Activated naive CD4-positive, alpha-beta T cell treated with anti-CD3 and anti-CD28 coated beads, Interleukin-2, amount 50 U/mL, for 24 hours (primary cell): ENCODE results near the gene CNGA3.

Experiments
- H3K27ac Mint-ChIP-seq: one replicate; pipeline ENCODE4 v1.8.0; 2021; ENCODE audit warnings: mild to moderate bottlenecking, mixed read lengths
- H3K27me3 Mint-ChIP-seq: one replicate; pipeline ENCODE4 v1.8.0; 2021; ENCODE audit warnings: mixed read lengths
- H3K36me3 Mint-ChIP-seq: one replicate; pipeline ENCODE4 v1.8.0; 2021; ENCODE audit warnings: mixed read lengths
- H3K4me1 Mint-ChIP-seq: one replicate; pipeline ENCODE4 v1.8.0; 2021; ENCODE audit warnings: mixed read lengths
- H3K4me3 Mint-ChIP-seq: one replicate; pipeline ENCODE4 v1.8.0; 2021; ENCODE audit warnings: mild to moderate bottlenecking, mixed read lengths
- H3K9me3 Mint-ChIP-seq: one replicate; pipeline ENCODE4 v1.8.0; 2021; ENCODE audit warnings: mixed read lengths

The CNGA3 gene

DNA sequence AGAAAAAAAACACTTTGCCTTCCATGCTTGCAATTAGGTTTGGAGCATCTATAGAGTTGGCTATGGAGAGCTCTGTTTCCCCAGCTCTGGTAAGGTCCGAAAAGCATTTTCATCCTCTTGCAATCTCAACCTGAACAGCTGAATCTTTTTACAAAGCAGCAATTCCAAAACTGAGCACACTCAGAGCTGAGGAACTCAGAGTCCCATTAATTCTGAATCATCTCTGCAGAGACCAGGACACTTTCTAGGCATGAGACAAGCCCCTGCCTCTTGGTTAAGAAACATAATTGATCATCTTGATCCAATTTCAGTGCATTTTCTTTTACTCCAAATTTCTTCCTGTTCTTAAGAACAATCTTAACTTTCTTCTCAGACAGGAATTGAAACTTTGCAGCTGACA is 4.2 kb downstream of the CNGA3 start:
- Mint-ChIP-seq H3K27ac (no peak overlapping the region), H3K9me3 (no peaks in the 10 kb centered on the region), H3K27me3 (peaks cover 54% of the 10 kb centered on the region), H3K4me3 (no peak overlapping the region), H3K4me1 (peaks cover 8% of the 10 kb centered on the region), H3K36me3 (peaks cover 1% of the 10 kb centered on the region)

GRCh38 chr2:98355881-98356280 is 9.6 kb downstream of the CNGA3 start:
- H3K36me3 Mint-ChIP-seq, result no peaks in the 10 kb centered on the region
- peaks cover 21% of the 10 kb centered on the region for H3K27me3 Mint-ChIP-seq
- H3K4me1 Mint-ChIP-seq, result no peaks in the 10 kb centered on the region
- no peak overlapping the region for H3K27ac Mint-ChIP-seq
- H3K9me3 Mint-ChIP-seq, result no peaks in the 10 kb centered on the region
- H3K4me3 Mint-ChIP-seq, result no peak overlapping the region

GRCh38 chr2:98356729-98357128 is 10.5 kb downstream of the CNGA3 start:
- Mint-ChIP-seq H3K36me3 (no peaks in the 10 kb centered on the region), H3K4me3 (no peak overlapping the region), H3K27me3 (peaks cover 17% of the 10 kb centered on the region), H3K4me1 (no peaks in the 10 kb centered on the region), H3K27ac (no peak overlapping the region), H3K9me3 (no peaks in the 10 kb centered on the region)

DNA sequence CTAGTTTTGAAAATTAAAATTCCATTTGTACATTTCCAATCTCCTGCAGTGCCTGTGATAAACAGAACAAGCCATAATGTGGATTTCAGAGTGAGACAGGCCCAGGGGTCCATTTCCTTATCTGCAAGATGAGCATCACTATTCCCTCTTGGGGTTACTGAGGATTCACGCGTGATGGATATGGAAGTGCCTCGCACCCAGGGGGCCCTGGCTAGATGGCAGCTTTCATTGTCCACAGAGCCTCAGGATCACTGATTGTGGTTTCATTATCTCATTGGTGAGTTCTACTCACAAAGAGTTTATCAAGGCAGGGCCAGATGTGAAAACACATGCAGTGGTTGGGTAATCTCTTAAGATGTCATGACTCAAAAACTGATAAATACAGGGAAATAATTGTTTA is 11.6 kb downstream of the CNGA3 start:
- no peak overlapping the region for H3K27ac Mint-ChIP-seq
- no peaks in the 10 kb centered on the region for H3K4me1 Mint-ChIP-seq

GRCh38 chr2:98359986-98360385 is 13.7 kb downstream of the CNGA3 start:
- no peak overlapping the region for H3K4me3 Mint-ChIP-seq
- peaks cover 2% of the 10 kb centered on the region for H3K36me3 Mint-ChIP-seq
- peaks cover 6% of the 10 kb centered on the region for H3K9me3 Mint-ChIP-seq
- no peaks in the 10 kb centered on the region for H3K4me1 Mint-ChIP-seq
- H3K27me3 Mint-ChIP-seq, result peaks cover 11% of the 10 kb centered on the region
- H3K27ac Mint-ChIP-seq, result no peak overlapping the region

More for the DNA sequence above, 11.6 kb downstream of the CNGA3 start:
- Mint-ChIP-seq H3K9me3 (peaks cover 3% of the 10 kb centered on the region), H3K4me3 (no peak overlapping the region), H3K36me3 (peaks cover 2% of the 10 kb centered on the region), H3K27me3 (peaks cover 11% of the 10 kb centered on the region)

GRCh38 chr2:98367721-98368120 is 21.5 kb downstream of the CNGA3 start:
- Mint-ChIP-seq H3K27ac (no peak overlapping the region), H3K27me3 (peaks cover 13% of the 10 kb centered on the region), H3K4me1 (no peaks in the 10 kb centered on the region), H3K4me3 (no peak overlapping the region), H3K36me3 (peaks cover 4% of the 10 kb centered on the region), H3K9me3 (peaks cover 8% of the 10 kb centered on the region)

GRCh38 chr2:98369710-98370239 is 23.5 kb downstream of the CNGA3 start:
- Mint-ChIP-seq H3K4me1 (no peaks in the 10 kb centered on the region), H3K4me3 (no peak overlapping the region), H3K27me3 (peaks cover 11% of the 10 kb centered on the region), H3K27ac (no peak overlapping the region), H3K36me3 (peaks cover 4% of the 10 kb centered on the region), H3K9me3 (peaks cover 4% of the 10 kb centered on the region)

DNA sequence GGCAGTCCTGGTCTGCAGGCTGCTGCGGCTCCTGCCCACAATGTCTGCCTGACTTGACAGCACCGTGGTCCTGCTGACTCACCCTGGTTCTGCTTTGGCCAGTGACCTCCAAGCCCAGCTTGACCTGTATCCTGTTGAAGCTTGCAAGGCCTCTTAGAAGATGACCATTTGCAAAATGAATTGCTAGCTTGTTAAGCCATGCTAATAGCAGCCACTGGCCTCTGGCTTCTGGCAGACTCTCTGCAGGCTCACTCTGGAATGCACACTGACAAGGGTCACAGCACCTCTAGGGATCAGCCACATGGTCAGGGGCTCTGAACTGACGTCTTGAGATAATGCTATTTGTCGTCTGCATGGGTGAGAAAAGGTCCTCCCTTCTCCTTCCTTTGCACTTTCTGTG is 25.9 kb downstream of the CNGA3 start:
- Mint-ChIP-seq H3K4me3 (no peak overlapping the region), H3K27me3 (peaks cover 11% of the 10 kb centered on the region), H3K4me1 (no peaks in the 10 kb centered on the region), H3K27ac (no peak overlapping the region), H3K36me3 (peaks cover 4% of the 10 kb centered on the region), H3K9me3 (peaks cover 4% of the 10 kb centered on the region)

GRCh38 chr2:98372579-98372978 is 26.3 kb downstream of the CNGA3 start:
- Mint-ChIP-seq H3K4me1 (no peaks in the 10 kb centered on the region), H3K27ac (no peak overlapping the region), H3K9me3 (peaks cover 3% of the 10 kb centered on the region), H3K36me3 (peaks cover 3% of the 10 kb centered on the region), H3K4me3 (no peak overlapping the region), H3K27me3 (peaks cover 11% of the 10 kb centered on the region)

- H3K9me3 Mint-ChIP-seq, result no peaks in the 10 kb centered on the region
- H3K36me3 Mint-ChIP-seq, result peaks cover under 1% of the 10 kb centered on the region
- no peaks in the 10 kb centered on the region for H3K4me1 Mint-ChIP-seq
- no peak overlapping the region for H3K4me3 Mint-ChIP-seq
- peaks cover 4% of the 10 kb centered on the region for H3K27me3 Mint-ChIP-seq
- no peak overlapping the region for H3K27ac Mint-ChIP-seq
Observed at GRCh38 chr2:98374286-98374685, 28.0 kb downstream of the CNGA3 start.

DNA sequence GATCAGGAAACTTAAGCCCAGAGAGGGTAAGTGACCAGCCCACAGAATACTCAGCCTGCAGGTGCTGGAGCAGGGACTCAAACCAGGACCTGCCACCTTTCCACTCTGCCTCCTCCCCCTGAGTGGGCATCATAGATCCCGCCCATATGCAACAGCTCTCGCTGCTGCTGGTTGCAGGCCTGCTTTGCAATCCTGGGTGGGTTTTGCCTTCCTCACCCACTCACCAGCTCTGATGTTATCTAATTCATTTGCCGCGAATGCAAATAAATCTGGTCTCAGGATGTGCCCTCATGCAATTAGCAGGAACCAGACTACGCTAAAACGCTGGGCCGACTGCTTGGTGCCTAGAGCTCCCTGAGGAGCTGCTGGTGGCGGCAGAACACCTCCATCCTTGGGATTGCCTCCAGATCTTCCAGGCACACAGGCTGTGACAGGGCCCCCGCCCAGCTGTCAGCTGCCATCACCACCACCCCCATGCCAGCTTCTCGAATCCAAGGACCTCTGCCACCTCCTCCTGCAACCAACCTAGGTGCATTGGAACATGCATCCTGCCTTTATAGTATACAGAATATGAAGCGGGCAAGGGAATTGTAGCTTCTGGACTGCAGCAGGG is 28.8 kb downstream of the CNGA3 start:
- Mint-ChIP-seq H3K4me1 (no peaks in the 10 kb centered on the region), H3K9me3 (no peaks in the 10 kb centered on the region), H3K4me3 (no peak overlapping the region), H3K27me3 (peaks cover 4% of the 10 kb centered on the region), H3K27ac (no peak overlapping the region), H3K36me3 (no peaks in the 10 kb centered on the region)

- Mint-ChIP-seq H3K27me3 (peaks cover 4% of the 10 kb centered on the region), H3K9me3 (no peaks in the 10 kb centered on the region), H3K27ac (no peak overlapping the region), H3K36me3 (no peaks in the 10 kb centered on the region), H3K4me3 (no peak overlapping the region), H3K4me1 (no peaks in the 10 kb centered on the region)
Observed at GRCh38 chr2:98376301-98376910, 30.1 kb downstream of the CNGA3 start.

- H3K27me3 Mint-ChIP-seq, result peaks cover 4% of the 10 kb centered on the region
- H3K36me3 Mint-ChIP-seq, result no peaks in the 10 kb centered on the region
- no peak overlapping the region for H3K27ac Mint-ChIP-seq
- no peaks in the 10 kb centered on the region for H3K4me1 Mint-ChIP-seq
- no peaks in the 10 kb centered on the region for H3K9me3 Mint-ChIP-seq
- H3K4me3 Mint-ChIP-seq, result no peak overlapping the region
Observed at GRCh38 chr2:98376996-98377395, 30.7 kb downstream of the CNGA3 start.

- no peak overlapping the region for H3K27ac Mint-ChIP-seq
- H3K27me3 Mint-ChIP-seq, result peaks cover 4% of the 10 kb centered on the region
- no peaks in the 10 kb centered on the region for H3K9me3 Mint-ChIP-seq
- no peaks in the 10 kb centered on the region for H3K36me3 Mint-ChIP-seq
- no peak overlapping the region for H3K4me3 Mint-ChIP-seq
- H3K4me1 Mint-ChIP-seq, result no peaks in the 10 kb centered on the region
Observed at GRCh38 chr2:98377544-98377943, 31.3 kb downstream of the CNGA3 start.

GRCh38 chr2:98378196-98378595 is 31.9 kb downstream of the CNGA3 start:
- H3K27ac Mint-ChIP-seq, result no peak overlapping the region
- peaks cover 1% of the 10 kb centered on the region for H3K27me3 Mint-ChIP-seq

DNA sequence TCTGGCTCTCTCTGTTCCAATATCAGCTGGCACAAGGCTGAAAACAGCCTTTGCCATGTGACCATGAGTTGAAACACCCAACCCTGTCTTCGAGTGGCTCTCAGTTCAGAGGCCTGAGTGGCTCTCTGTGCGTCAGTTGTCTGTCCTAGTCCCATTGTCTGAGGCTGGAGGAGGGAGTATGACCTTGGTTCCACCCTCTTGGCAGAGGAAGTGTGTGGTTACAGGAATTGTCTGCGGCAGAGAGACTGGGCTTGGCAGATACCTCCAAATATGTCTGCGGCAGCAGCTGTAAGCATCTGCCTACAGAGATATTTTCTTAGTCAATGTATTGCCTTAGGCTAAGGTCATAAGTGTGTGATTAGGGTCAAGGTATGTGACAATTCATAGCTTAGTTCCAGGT is 32.6 kb downstream of the CNGA3 start:
- Mint-ChIP-seq H3K36me3 (no peaks in the 10 kb centered on the region), H3K4me1 (no peaks in the 10 kb centered on the region), H3K27me3 (peaks cover 1% of the 10 kb centered on the region), H3K4me3 (no peak overlapping the region), H3K27ac (no peak overlapping the region), H3K9me3 (no peaks in the 10 kb centered on the region)

More at GRCh38 chr2:98378196-98378595, 31.9 kb downstream of the CNGA3 start:
- H3K9me3 Mint-ChIP-seq, result no peaks in the 10 kb centered on the region
- no peaks in the 10 kb centered on the region for H3K36me3 Mint-ChIP-seq
- H3K4me3 Mint-ChIP-seq, result no peak overlapping the region
- no peaks in the 10 kb centered on the region for H3K4me1 Mint-ChIP-seq
